ENCODE measurements around the gene ASB11.

Gene ASB11

DNA sequence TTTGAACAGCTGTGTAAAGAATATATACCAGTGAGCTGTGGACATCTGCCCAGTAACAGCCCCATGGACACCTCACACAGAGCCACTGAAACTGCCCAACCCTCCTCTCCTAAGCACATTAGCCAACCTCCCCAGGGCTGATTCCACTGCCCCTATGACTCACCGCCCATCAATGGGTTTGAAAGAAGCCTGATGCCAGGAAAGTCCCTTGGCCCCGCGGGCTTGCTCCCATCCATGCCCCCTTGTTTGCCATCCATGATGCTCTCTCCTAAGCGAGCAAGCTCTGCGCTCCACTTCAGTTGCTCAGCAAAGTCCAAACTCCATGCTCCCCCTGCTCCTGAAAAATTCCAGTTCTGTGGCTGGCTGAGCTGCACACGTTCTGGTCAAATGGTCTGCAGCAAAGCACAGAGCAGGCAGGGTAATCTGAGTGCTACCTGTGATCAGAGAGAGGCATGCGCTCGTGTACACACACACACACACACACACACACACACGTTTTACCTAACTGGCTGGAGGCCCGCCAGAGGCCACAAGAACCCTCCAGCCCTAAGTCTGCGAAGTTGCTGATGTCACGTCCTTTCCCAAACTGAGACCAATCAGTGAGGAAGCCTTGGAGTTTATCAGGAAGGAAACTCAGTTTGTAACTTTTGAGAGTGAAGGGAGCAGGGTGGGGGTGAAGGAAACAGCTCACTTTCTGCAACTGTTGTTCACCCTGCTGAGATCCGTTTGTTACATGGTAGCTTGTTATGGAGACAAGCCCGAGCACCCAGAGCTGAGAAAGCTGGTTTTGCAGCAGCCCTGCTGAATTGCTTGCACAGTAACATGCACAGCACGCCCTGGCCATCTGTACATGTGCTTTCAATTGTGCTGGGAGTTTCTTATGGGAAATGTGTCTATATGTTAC is 45.6 kb downstream of the ASB11 start, which contains the start of gene ASB9:
Gene ASB9, minus strand, starts transcription at position 466 of the 904 bp plus-strand sequence. Its CDS starts 209 bp downstream, at position 257.
- Histone ChIP-seq H4K20me1 (ENCODE audit: insufficient read depth, low read length) (no peaks in the 10 kb centered on the region), H3K79me2 (ENCODE audit: insufficient read depth, low read length) (no peaks in the 10 kb centered on the region), H3K36me3 (ENCODE audit: insufficient read depth, low read length) (no peaks in the 10 kb centered on the region), H3K9ac (ENCODE audit: low read depth, low read length) (peak within 1 kb of the TSS; percentile 26; the same call in 1 of the 2 replicates), H3K4me1 (ENCODE audit: insufficient read depth, low read length) (peaks cover 7% of the 10 kb centered on the region; the same call in 1 of the 2 replicates), H3K27ac (ENCODE audit: low read length) (no peak within 1 kb of the TSS), H2AFZ (ENCODE audit: low read depth, low read length) (peak within 1 kb of the TSS; percentile 58), H3K4me2 (ENCODE audit: insufficient read depth, low read length) (peak within 1 kb of the TSS; percentile 42), H3K27me3 (ENCODE audit: insufficient read depth, low read length, poor library complexity) (no peaks in the 10 kb centered on the region), H3K9me3 (ENCODE audit: insufficient read depth, low read length, severe bottlenecking) (no peaks in the 10 kb centered on the region), H3K4me3 (ENCODE audit: low read depth in 1 of 2, low read length in 2 of 2) (no peak within 1 kb of the TSS; a peak in 1 of 4 replicates)
- peak; percentile 7 for DNase-seq
- TF ChIP-seq, protein P1, sequence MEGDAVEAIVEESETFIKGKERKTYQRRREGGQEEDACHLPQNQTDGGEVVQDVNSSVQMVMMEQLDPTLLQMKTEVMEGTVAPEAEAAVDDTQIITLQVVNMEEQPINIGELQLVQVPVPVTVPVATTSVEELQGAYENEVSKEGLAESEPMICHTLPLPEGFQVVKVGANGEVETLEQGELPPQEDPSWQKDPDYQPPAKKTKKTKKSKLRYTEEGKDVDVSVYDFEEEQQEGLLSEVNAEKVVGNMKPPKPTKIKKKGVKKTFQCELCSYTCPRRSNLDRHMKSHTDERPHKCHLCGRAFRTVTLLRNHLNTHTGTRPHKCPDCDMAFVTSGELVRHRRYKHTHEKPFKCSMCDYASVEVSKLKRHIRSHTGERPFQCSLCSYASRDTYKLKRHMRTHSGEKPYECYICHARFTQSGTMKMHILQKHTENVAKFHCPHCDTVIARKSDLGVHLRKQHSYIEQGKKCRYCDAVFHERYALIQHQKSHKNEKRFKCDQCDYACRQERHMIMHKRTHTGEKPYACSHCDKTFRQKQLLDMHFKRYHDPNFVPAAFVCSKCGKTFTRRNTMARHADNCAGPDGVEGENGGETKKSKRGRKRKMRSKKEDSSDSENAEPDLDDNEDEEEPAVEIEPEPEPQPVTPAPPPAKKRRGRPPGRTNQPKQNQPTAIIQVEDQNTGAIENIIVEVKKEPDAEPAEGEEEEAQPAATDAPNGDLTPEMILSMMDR (IDR thresholded peaks at IDR 0.05; ENCODE audit: borderline replicate concordance, extremely low read depth, low read length, poor library complexity, severe bottlenecking): no peak
- no peak for TF ChIP-seq EZH2 (IDR thresholded peaks at IDR 0.05; ENCODE audit: borderline replicate concordance, low read depth, low read length, severe bottlenecking)
- ATAC-seq (ENCODE audit: insufficient read depth, low read depth): peak; percentile 49

DNA sequence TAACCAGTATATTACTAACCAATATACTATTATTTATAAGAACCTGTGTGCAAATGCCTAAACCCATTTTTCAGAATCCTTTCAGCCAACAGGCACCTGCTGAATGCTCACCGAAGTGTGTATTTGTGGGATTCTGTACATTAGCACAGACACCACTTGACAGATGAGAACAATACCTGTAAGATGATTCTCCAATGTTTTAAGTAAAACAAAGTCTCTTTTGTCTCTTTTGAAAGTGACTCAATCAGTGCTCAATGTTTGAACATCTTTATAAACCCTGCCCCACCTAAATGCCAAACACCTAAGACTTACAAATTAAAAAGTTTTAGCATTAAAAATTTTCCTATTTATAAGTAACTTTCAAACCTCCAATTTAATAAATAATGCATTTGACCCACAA is 46.3 kb downstream of the ASB11 start:
- no peak for TF ChIP-seq EZH2 (IDR thresholded peaks at IDR 0.05; ENCODE audit: borderline replicate concordance, low read depth, low read length, severe bottlenecking)
- TF ChIP-seq, protein P1 (IDR thresholded peaks at IDR 0.05; ENCODE audit: borderline replicate concordance, extremely low read depth, low read length, poor library complexity, severe bottlenecking): no peak
- H3K79me2 ChIP-seq (ENCODE audit: insufficient read depth, low read length): no peaks in the 10 kb centered on the region
- no peaks in the 10 kb centered on the region for H3K27me3 ChIP-seq (ENCODE audit: insufficient read depth, low read length, poor library complexity)
- no peaks in the 10 kb centered on the region for H3K9me3 ChIP-seq (ENCODE audit: insufficient read depth, low read length, severe bottlenecking)
- no peaks in the 10 kb centered on the region for H3K36me3 ChIP-seq (ENCODE audit: insufficient read depth, low read length)
- no peaks in the 10 kb centered on the region for H4K20me1 ChIP-seq (ENCODE audit: insufficient read depth, low read length)
- H3K9ac ChIP-seq (ENCODE audit: low read depth, low read length): no peak overlapping the region
- no peak overlapping the region for H3K27ac ChIP-seq (ENCODE audit: low read length)
- no peak overlapping the region for H3K4me3 ChIP-seq (ENCODE audit: low read depth in 1 of 2, low read length in 2 of 2)
- peaks cover 7% of the 10 kb centered on the region; the same call in 1 of the 2 replicates for H3K4me1 ChIP-seq (ENCODE audit: insufficient read depth, low read length)
- no peak overlapping the region for H3K4me2 ChIP-seq (ENCODE audit: insufficient read depth, low read length)
- no peak overlapping the region for H2AFZ ChIP-seq (ENCODE audit: low read depth, low read length)
- ATAC-seq (ENCODE audit: insufficient read depth, low read depth) (no peak), DNase-seq (no peak)

DNA sequence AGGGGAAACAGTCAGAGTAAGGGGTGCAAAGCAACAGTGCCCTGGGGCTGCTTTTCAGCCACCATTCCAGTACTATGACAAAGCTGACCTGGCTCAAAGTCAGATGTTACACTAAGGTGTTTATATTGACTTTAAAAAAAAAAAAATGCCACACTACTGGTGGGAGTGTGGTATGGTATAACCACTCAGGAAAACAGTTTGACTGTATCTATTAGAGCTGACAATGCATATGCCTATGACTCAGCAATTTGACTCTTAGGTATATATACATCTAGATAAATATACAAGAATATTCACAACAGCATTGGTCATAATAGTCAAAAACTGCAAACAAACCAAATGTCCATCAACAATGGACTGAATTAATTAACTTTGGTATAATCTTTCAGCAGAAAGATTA is 60.6 kb downstream of the ASB11 start:
- no peak for TF ChIP-seq EZH2 (IDR thresholded peaks at IDR 0.05; ENCODE audit: borderline replicate concordance, low read depth, low read length, severe bottlenecking)
- TF ChIP-seq, protein P1 (IDR thresholded peaks at IDR 0.05; ENCODE audit: borderline replicate concordance, extremely low read depth, low read length, poor library complexity, severe bottlenecking): no peak
- H3K27ac ChIP-seq (ENCODE audit: low read length): no peak overlapping the region
- no peak overlapping the region for H3K9ac ChIP-seq (ENCODE audit: low read depth, low read length)
- no peak overlapping the region for H3K4me3 ChIP-seq (ENCODE audit: low read depth in 1 of 2, low read length in 2 of 2)
- no peak overlapping the region for H3K4me2 ChIP-seq (ENCODE audit: insufficient read depth, low read length)
- H2AFZ ChIP-seq (ENCODE audit: low read depth, low read length): no peak overlapping the region
- DNase-seq (no peak), ATAC-seq (ENCODE audit: insufficient read depth, low read depth) (no peak)
- no peaks in the 10 kb centered on the region for H3K79me2 ChIP-seq (ENCODE audit: insufficient read depth, low read length)
- H3K27me3 ChIP-seq (ENCODE audit: insufficient read depth, low read length, poor library complexity): no peaks in the 10 kb centered on the region
- no peaks in the 10 kb centered on the region for H4K20me1 ChIP-seq (ENCODE audit: insufficient read depth, low read length)
- H3K36me3 ChIP-seq (ENCODE audit: insufficient read depth, low read length): no peaks in the 10 kb centered on the region
- no peaks in the 10 kb centered on the region for H3K4me1 ChIP-seq (ENCODE audit: insufficient read depth, low read length)
- no peaks in the 10 kb centered on the region for H3K9me3 ChIP-seq (ENCODE audit: insufficient read depth, low read length, severe bottlenecking)
